HG02798 (cell line): Measurements from ENCODE around the gene LRP1B.

Experiments used
- ATAC-seq: cut with Tn5 transposase; IDR thresholded peaks from one replicate; pipeline ENCODE4 v1.9.1; 2021; ENCODE audit warnings: mild to moderate bottlenecking; ENCODE audit not compliant: unreplicated experiment, poor library complexity

Gene LRP1B

GRCh38 chr2:141392517-141393213 is 738.2 kb downstream of the LRP1B start:
- no peak for ATAC-seq

- no peak for ATAC-seq
These were observed 744.6 kb downstream of the LRP1B start for GRCh38 chr2:141386168-141386567.

- no peak for ATAC-seq
These were observed 746.1 kb downstream of the LRP1B start for GRCh38 chr2:141384676-141385075.

- no peak for ATAC-seq
These were observed 748.9 kb downstream of the LRP1B start for GRCh38 chr2:141381946-141382345.

- no peak for ATAC-seq
These were observed 750.5 kb downstream of the LRP1B start for GRCh38 chr2:141380008-141380979.

GRCh38 chr2:141364821-141365220 is 766.0 kb downstream of the LRP1B start:
- ATAC-seq, result no peak

GRCh38 chr2:141362311-141362710 is 768.5 kb downstream of the LRP1B start:
- no peak for ATAC-seq

GRCh38 chr2:141348481-141348880 is 782.3 kb downstream of the LRP1B start:
- ATAC-seq, result no peak

- ATAC-seq, result no peak
These were observed 789.4 kb downstream of the LRP1B start for GRCh38 chr2:141341444-141341843.

- no peak for ATAC-seq
These were observed 799.7 kb downstream of the LRP1B start for GRCh38 chr2:141331127-141331526.

GRCh38 chr2:141329964-141330363 is 800.9 kb downstream of the LRP1B start:
- no peak for ATAC-seq

GRCh38 chr2:141323571-141323970 is 807.2 kb downstream of the LRP1B start:
- no peak for ATAC-seq

GRCh38 chr2:141317986-141318385 is 812.8 kb downstream of the LRP1B start:
- ATAC-seq, result no peak

- ATAC-seq, result no peak
These were observed 814.2 kb downstream of the LRP1B start for GRCh38 chr2:141316606-141317005.

GRCh38 chr2:141316103-141316502 is 814.7 kb downstream of the LRP1B start:
- ATAC-seq, result no peak

GRCh38 chr2:141313972-141314371 is 816.8 kb downstream of the LRP1B start:
- ATAC-seq, result no peak

- no peak for ATAC-seq
These were observed 819.4 kb downstream of the LRP1B start for GRCh38 chr2:141311430-141311829.

- ATAC-seq, result no peak
These were observed 824.4 kb downstream of the LRP1B start for GRCh38 chr2:141306368-141306767.

GRCh38 chr2:141301551-141301950 is 829.3 kb downstream of the LRP1B start:
- ATAC-seq, result no peak

GRCh38 chr2:141280037-141280436 is 850.8 kb downstream of the LRP1B start:
- ATAC-seq, result no peak

GRCh38 chr2:141271346-141271745 is 859.5 kb downstream of the LRP1B start:
- ATAC-seq, result no peak
